Liver (tissue), 9 donors: ENCODE measurements around the gene CTNNA2. TPM values are rescaled to one million over a fixed set of nuclear protein-coding genes. Genes with fewer than 3 reads are reported as not detected.

ENCODE experiments used
- DNase-seq: peaks from one replicate; pipeline ENCODE4 v3.0.0-alpha.2; 2017; ENCODE audit warnings: low spot score
- H3K27ac ChIP-seq, 2 donors: one replicate each; pipeline ENCODE4 v1.7.0; 2013; ENCODE audit warnings: inconsistent platforms in 2 of 2, low read length in 2 of 2, control low read depth in 1 of 2, low read depth in 1 of 2, mild to moderate bottlenecking in 1 of 2
- H3K27me3 ChIP-seq, 4 donors: one replicate each; pipeline versions ENCODE4 v1.6.1 to v1.7.0; 2013; ENCODE audit warnings: low read length in 3 of 4, inconsistent platforms in 1 of 4, mild to moderate bottlenecking in 1 of 4, moderate library complexity in 1 of 4; ENCODE audit not compliant: control insufficient read depth in 4 of 4, insufficient read depth in 4 of 4
- H3K36me3 ChIP-seq, 4 donors: one replicate each; pipeline versions ENCODE4 v1.6.1 to v1.7.0; 2013; ENCODE audit warnings: low read length in 3 of 4, mild to moderate bottlenecking in 3 of 4, low read depth in 1 of 4, moderate library complexity in 1 of 4; ENCODE audit not compliant: control insufficient read depth in 4 of 4, insufficient read depth in 3 of 4
- H3K4me1 ChIP-seq, 4 donors: one replicate each; pipeline versions ENCODE4 v1.6.1 to v1.7.0; 2013; ENCODE audit warnings: low read length in 3 of 4, mild to moderate bottlenecking in 3 of 4, moderate library complexity in 1 of 4; ENCODE audit not compliant: control insufficient read depth in 4 of 4, insufficient read depth in 4 of 4
- H3K4me3 ChIP-seq, 3 donors: one replicate each; pipeline versions ENCODE4 v1.6.1 to v1.7.0; 2013; ENCODE audit warnings: low read length in 3 of 3, control low read depth in 1 of 3, low read depth in 1 of 3, mild to moderate bottlenecking in 1 of 3
- H3K9ac ChIP-seq, 2 donors: one replicate each; pipeline ENCODE4 v1.7.0; 2013; ENCODE audit warnings: low read length in 2 of 2, mild to moderate bottlenecking in 2 of 2, moderate library complexity in 2 of 2, control low read depth in 1 of 2, low read depth in 1 of 2
- H3K9me3 ChIP-seq, 4 donors: one replicate each; pipeline versions ENCODE4 v1.6.1 to v1.7.0; 2013; ENCODE audit warnings: low read length in 3 of 4; ENCODE audit not compliant: control insufficient read depth in 4 of 4
- ATF3 ChIP-seq: IDR thresholded peaks from 2 replicates; pipeline ENCODE4 v1.6.1; 2016; ENCODE audit warnings: antibody characterized with exemption
- CTCF ChIP-seq: fragments of 150-350 bp; IDR thresholded peaks from 2 replicates; pipeline ENCODE4 v1.5.1; 2017; ENCODE audit warnings: improper control_type of control experiment, low read depth, low read length; ENCODE audit not compliant: missing input control
- EGR1 ChIP-seq, 2 donors: IDR thresholded peaks; 2 replicates each; pipeline ENCODE4 v1.6.1; 2016 to 2018; ENCODE audit warnings: antibody characterized with exemption in 2 of 2, low read depth in 2 of 2
- FOXA1 ChIP-seq: IDR thresholded peaks from 2 replicates; pipeline ENCODE4 v1.6.1; 2016; ENCODE audit warnings: antibody characterized with exemption
- FOXA2 ChIP-seq: IDR thresholded peaks from 2 replicates; pipeline ENCODE4 v1.6.1; 2016; ENCODE audit warnings: antibody characterized with exemption
- GABPA ChIP-seq, 2 donors: IDR thresholded peaks in 1 of 2; conservative IDR thresholded peaks in 1 of 2; 2 replicates each; pipeline ENCODE4 v1.6.1; 2016; ENCODE audit warnings: antibody characterized with exemption in 2 of 2, mild to moderate bottlenecking in 1 of 2, moderate library complexity in 1 of 2
- HNF4A ChIP-seq, 2 donors: conservative IDR thresholded peaks; 2 replicates each; pipeline ENCODE4 v1.6.1; 2016; ENCODE audit warnings: antibody characterized with exemption in 2 of 2, mild to moderate bottlenecking in 2 of 2
- HNF4G ChIP-seq: IDR thresholded peaks from 2 replicates; pipeline ENCODE4 v1.6.1; 2016; ENCODE audit warnings: antibody characterized with exemption
- JUND ChIP-seq, 2 donors: IDR thresholded peaks; 2 replicates each; pipeline ENCODE4 v1.6.1; 2016; ENCODE audit warnings: antibody characterized with exemption in 2 of 2
- NR2F2 ChIP-seq: IDR thresholded peaks from 2 replicates; pipeline ENCODE4 v1.6.1; 2016; ENCODE audit warnings: antibody characterized with exemption
- RAD21 ChIP-seq, 2 donors: IDR thresholded peaks; 2 replicates each; pipeline ENCODE4 v1.6.1; 2016; ENCODE audit warnings: antibody characterized with exemption in 2 of 2, mild to moderate bottlenecking in 2 of 2
- REST ChIP-seq: IDR thresholded peaks from 2 replicates; pipeline ENCODE4 v1.6.1; 2016; ENCODE audit warnings: antibody characterized with exemption, mild to moderate bottlenecking
- RXRA ChIP-seq, 2 donors: IDR thresholded peaks; 2 replicates each; pipeline ENCODE4 v1.6.1; 2017 to 2018; ENCODE audit warnings: antibody characterized with exemption in 2 of 2, mild to moderate bottlenecking in 1 of 2
- SP1 ChIP-seq: IDR thresholded peaks from 2 replicates; pipeline ENCODE4 v1.6.1; 2018; ENCODE audit warnings: antibody characterized with exemption, mild to moderate bottlenecking
- TAF1 ChIP-seq: conservative IDR thresholded peaks from 2 replicates; pipeline ENCODE4 v1.6.1; 2016; ENCODE audit warnings: antibody characterized with exemption, mild to moderate bottlenecking
- YY1 ChIP-seq: IDR thresholded peaks from 2 replicates; pipeline ENCODE4 v1.6.1; 2016; ENCODE audit warnings: antibody characterized with exemption, mild to moderate bottlenecking
- ZBTB33 ChIP-seq: IDR thresholded peaks from 2 replicates; pipeline ENCODE4 v1.6.1; 2016; ENCODE audit warnings: antibody characterized with exemption
- WGBS: extraction: QIAGEN DNeasy Blood & Tissue Kit; methylation state at CpG from one replicate; pipeline ENCODE4 v1.1.7; 2013; 5-methylcytosine and 5-hydroxymethylcytosine counted together
- polyA plus RNA-seq, 2 donors: library from polyadenylated mRNA; stranded (reverse) in 1 of 2; unstranded in 1 of 2; fragments of 200-250 nt in 1 of 2; fragments of >200 nt in 1 of 2; fragmentation: Nextera tagmentation in 1 of 2; extraction: Ambion mirVana in 1 of 2; gene quantifications; one replicate each; pipeline versions ENCODE4 v1.2.1 to v1.2.3, GENCODE V29; 2013 to 2015
- total RNA-seq, 2 donors: library from RNA; depleted of rRNA; stranded (reverse); fragments of >200 nt; gene quantifications; one replicate each; pipeline ENCODE4 v1.2.3, GENCODE V29; 2014
- TF ChIP-seq, protein P1 (sequence below): IDR thresholded peaks from 2 replicates; pipeline ENCODE4 v1.6.1; 2016; ENCODE audit warnings: antibody characterized with exemption
- donor health status: healthy.
- donor health status: healthy.
- donor health status: healthy.
- donor health status: healthy.
- donor health status: healthy.

CTNNA2 gene
- total and polyA plus RNA-seq, 4 donors = 0.05 TPM; not detected in 3

GRCh38 chr2:79758749-79759282, 246.0 kb downstream of the CTNNA2 start:
- no peaks in the 10 kb centered on the region for H3K9me3 ChIP-seq
- TF ChIP-seq YY1 (no peak), HNF4G (no peak), CTCF (no peak), ZBTB33 (no peak), FOXA1 (no peak), SP1 (no peak), HNF4A (conservative IDR thresholded peaks at IDR 0.05) (no peak), GABPA (IDR thresholded peaks at IDR 0.05 in 1 of 2, conservative IDR thresholded peaks at IDR 0.05 in 1 of 2) (no peak)
- TF ChIP-seq, protein P1, sequence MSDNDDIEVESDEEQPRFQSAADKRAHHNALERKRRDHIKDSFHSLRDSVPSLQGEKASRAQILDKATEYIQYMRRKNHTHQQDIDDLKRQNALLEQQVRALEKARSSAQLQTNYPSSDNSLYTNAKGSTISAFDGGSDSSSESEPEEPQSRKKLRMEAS = no peak
- H3K27me3 ChIP-seq = no peaks in the 10 kb centered on the region
- H3K36me3 ChIP-seq = no peaks in the 10 kb centered on the region
- DNase-seq = no peak
- no peak overlapping the region for H3K9ac ChIP-seq
- H3K27ac ChIP-seq = no peak overlapping the region
- H3K4me3 ChIP-seq = no peak overlapping the region
- 72% methylated on average over 6 of the region's 6 CpGs for WGBS
- no peaks in the 10 kb centered on the region for H3K4me1 ChIP-seq

GRCh38 chr2:79770926-79771325, 258.1 kb downstream of the CTNNA2 start:
- WGBS = 63% methylated on average over 3 of the region's 3 CpGs
- TF ChIP-seq RXRA (IDR thresholded peaks at IDR 0.05) (no peak), YY1 (no peak), ZBTB33 (no peak), EGR1 (IDR thresholded peaks at IDR 0.05; ENCODE audit: low read depth in 2 of 2) (no peak), ATF3 (no peak), REST (no peak), JUND (IDR thresholded peaks at IDR 0.05) (no peak), NR2F2 (no peak), HNF4G (no peak), HNF4A (conservative IDR thresholded peaks at IDR 0.05) (no peak), FOXA1 (no peak), FOXA2 (no peak), GABPA (IDR thresholded peaks at IDR 0.05 in 1 of 2, conservative IDR thresholded peaks at IDR 0.05 in 1 of 2) (no peak), SP1 (no peak), TAF1 (no peak), CTCF (no peak), RAD21 (IDR thresholded peaks at IDR 0.05) (no peak)
- TF ChIP-seq, protein P1 = no peak
- Histone ChIP-seq H3K9me3 (no peaks in the 10 kb centered on the region), H3K4me3 (no peak overlapping the region), H3K4me1 (no peaks in the 10 kb centered on the region), H3K9ac (no peak overlapping the region), H3K27ac (no peak overlapping the region), H3K36me3 (no peaks in the 10 kb centered on the region), H3K27me3 (no peaks in the 10 kb centered on the region)
- DNase-seq = no peak
